Airway epithelial cell (primary cell): ENCODE measurements around the gene OXNAD1. TPM values are rescaled to one million over a fixed set of nuclear protein-coding genes. Genes with fewer than 3 reads are reported as not detected.

Experiments used
- total RNA-seq: library from RNA; depleted of rRNA; stranded (reverse); fragments of >200 nt; gene quantifications from 2 replicates; pipeline ENCODE4 v1.2.3, GENCODE V29; 2015

The OXNAD1 gene
- total RNA-seq = 10.2 and 14.2 TPM in 2 replicates

GRCh38 chr3:16264708-16265454 is at the start of gene OXNAD1, which contains the start of gene DPH3:
TSS of gene OXNAD1 (plus strand) at chr3:16265212. CDS start at chr3:16270953, 5,741 bp downstream.
TSS of gene DPH3 (minus strand) at chr3:16264943. CDS start at chr3:16264876, 67 bp downstream.

Other genes with a start within 250 kb of the OXNAD1 start
- gene GALNT15, start 90.5 kb upstream of the OXNAD1 start, total RNA-seq = 0.14 and 0.42 TPM in 2 replicates
- gene DPH3, start 269 bp upstream of the OXNAD1 start, total RNA-seq = 9.5 and 10.0 TPM in 2 replicates
- 16.0 and 24.4 TPM in 2 replicates for gene RFTN1, start 248.5 kb downstream of the OXNAD1 start, total RNA-seq